NCI-H146 treated with DMSO at 0.1 percent for 48 hours (cell line): Measurements from ENCODE around the gene BPI.
"Not testable (repeated sequence)": the region's sequence is repeated elsewhere in the genome, so short reads cannot be mapped to it uniquely, and the experiment has no call there.

Experiments
- DNase-seq: peaks from one replicate; lab custom pipeline; 2025; ENCODE audit not compliant: unreplicated experiment; lab: John Stamatoyannopoulos, UW

The BPI gene

GRCh38 chr20:38331814-38332213 is 27.9 kb downstream of the BPI start:
- no peak for DNase-seq

- DNase-seq, result no peak
Measured at GRCh38 chr20:38334016-38334415, 30.1 kb downstream of the BPI start.

GRCh38 chr20:38336726-38337125 is 32.8 kb downstream of the BPI start:
- DNase-seq, result no peak

- no peak for DNase-seq
Measured at GRCh38 chr20:38337561-38338140, 33.7 kb downstream of the BPI start.

- peak; percentile 71 for DNase-seq
Measured at GRCh38 chr20:38338849-38339520, 35.0 kb downstream of the BPI start.

GRCh38 chr20:38339521-38339896 is 35.6 kb downstream of the BPI start:
- DNase-seq, result not testable (repeated sequence)

- no peak for DNase-seq
Measured at GRCh38 chr20:38339997-38340396, 36.0 kb downstream of the BPI start.

- no peak for DNase-seq
Measured at GRCh38 chr20:38340693-38341092, 36.7 kb downstream of the BPI start.

- DNase-seq, result no peak
Measured at GRCh38 chr20:38342216-38342615, 38.3 kb downstream of the BPI start.

GRCh38 chr20:38342713-38343310 is 38.9 kb downstream of the BPI start:
- DNase-seq, result no peak

- no peak for DNase-seq
Measured at GRCh38 chr20:38343311-38344106, 39.6 kb downstream of the BPI start.

GRCh38 chr20:38344107-38344701 is 40.2 kb downstream of the BPI start:
- no peak for DNase-seq

GRCh38 chr20:38345643-38346042 is 41.7 kb downstream of the BPI start:
- DNase-seq, result no peak

- no peak for DNase-seq
Measured at GRCh38 chr20:38346247-38346651, 42.3 kb downstream of the BPI start, which contains the start of gene LBP. TSS of gene LBP (plus strand) at chr20:38346482. CDS start at chr20:38346517, 35 bp downstream.

GRCh38 chr20:38346741-38347140 is 42.8 kb downstream of the BPI start:
- no peak for DNase-seq

GRCh38 chr20:38349856-38350255 is 45.9 kb downstream of the BPI start:
- no peak for DNase-seq

GRCh38 chr20:38350879-38351775 is 47.2 kb downstream of the BPI start:
- no peak for DNase-seq

- DNase-seq, result no peak
Measured at GRCh38 chr20:38353316-38353715, 49.4 kb downstream of the BPI start.

- DNase-seq, result no peak
Measured at GRCh38 chr20:38354227-38354626, 50.3 kb downstream of the BPI start.
